ENCODE data around the gene USF3. TPM values are rescaled to one million over a fixed set of nuclear protein-coding genes. Genes with fewer than 3 reads are reported as not detected.

USF3 gene
- total and polyA plus RNA-seq, 9 of the 15 experiments (the other 6 are each of a cell fraction or from before 2014, with no cell fraction given): 1.4 to 6.9 (median 3.1) TPM

DNA sequence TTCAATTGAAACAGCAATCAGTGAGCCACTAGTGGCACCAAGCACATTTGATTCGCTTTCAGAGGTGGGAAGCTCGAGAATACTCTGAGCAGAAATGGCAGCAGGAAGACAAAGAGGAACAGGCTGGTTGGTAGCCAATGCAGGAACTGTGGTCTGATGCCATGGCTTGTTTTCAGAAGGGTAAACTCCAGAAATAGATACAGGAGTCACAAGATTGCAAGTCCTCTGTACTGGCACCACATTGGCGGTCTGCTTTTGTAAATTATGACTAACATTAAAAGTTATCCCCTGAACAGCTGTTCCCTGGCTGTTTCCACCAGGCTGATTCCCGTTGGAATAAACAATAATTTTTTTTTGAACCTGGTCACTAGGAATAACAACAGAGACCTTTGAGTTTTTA, 35.5 kb downstream of the USF3 start (continued):
- no peak for TF ChIP-seq ZNF316 (IDR thresholded peaks at IDR 0.05)
- TF ChIP-seq ARID3B (CRISPR knock-in tag; IDR thresholded peaks at IDR 0.05; ENCODE audit: borderline replicate concordance): no peak
- TF ChIP-seq, protein P1, sequence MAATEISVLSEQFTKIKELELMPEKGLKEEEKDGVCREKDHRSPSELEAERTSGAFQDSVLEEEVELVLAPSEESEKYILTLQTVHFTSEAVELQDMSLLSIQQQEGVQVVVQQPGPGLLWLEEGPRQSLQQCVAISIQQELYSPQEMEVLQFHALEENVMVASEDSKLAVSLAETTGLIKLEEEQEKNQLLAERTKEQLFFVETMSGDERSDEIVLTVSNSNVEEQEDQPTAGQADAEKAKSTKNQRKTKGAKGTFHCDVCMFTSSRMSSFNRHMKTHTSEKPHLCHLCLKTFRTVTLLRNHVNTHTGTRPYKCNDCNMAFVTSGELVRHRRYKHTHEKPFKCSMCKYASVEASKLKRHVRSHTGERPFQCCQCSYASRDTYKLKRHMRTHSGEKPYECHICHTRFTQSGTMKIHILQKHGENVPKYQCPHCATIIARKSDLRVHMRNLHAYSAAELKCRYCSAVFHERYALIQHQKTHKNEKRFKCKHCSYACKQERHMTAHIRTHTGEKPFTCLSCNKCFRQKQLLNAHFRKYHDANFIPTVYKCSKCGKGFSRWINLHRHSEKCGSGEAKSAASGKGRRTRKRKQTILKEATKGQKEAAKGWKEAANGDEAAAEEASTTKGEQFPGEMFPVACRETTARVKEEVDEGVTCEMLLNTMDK (IDR thresholded peaks at IDR 0.05; ENCODE audit: borderline replicate concordance, insufficient read depth, low read depth, low read length, poor library complexity, severe bottlenecking): no peak
- no peak for TF ChIP-seq BRCA1 (IDR thresholded peaks at IDR 0.05)
- TF ChIP-seq BRCA1 (CRISPR knock-in tag; IDR thresholded peaks at IDR 0.05): no peak

DNA sequence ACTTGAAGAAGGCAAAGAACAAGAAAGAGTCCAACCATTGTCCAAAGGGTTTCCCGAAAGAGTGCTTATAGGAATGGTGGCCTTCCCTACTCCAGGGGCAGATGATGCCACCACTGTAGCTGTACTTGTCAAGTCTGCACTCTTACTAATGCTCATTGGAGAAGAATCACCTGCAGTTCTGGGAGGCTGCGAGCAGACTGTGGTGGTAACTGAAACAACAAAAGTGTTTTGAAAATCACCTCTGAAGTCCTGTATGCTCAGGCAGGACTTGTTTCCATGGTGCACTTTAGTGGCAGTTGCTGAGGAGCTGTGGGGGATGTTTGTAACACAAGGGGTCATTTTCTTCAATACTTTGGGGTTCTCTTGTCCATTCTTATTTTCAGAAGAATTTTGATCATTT, 36.0 kb downstream of the USF3 start:
- Histone ChIP-seq H3K4me1 (replicated peaks in 1 of 2; ENCODE audit: control insufficient read depth in 2 of 2, insufficient read depth in 2 of 2, low read length in 2 of 2) (no peaks in the 10 kb centered on the region), H4K20me1 (replicated peaks; ENCODE audit: control insufficient read depth, insufficient read depth, low read length) (no peaks in the 10 kb centered on the region), H3K9ac (ENCODE audit: insufficient read depth in 1 of 2, low read depth in 2 of 2, low read length in 2 of 2) (no peak overlapping the region), H3K9me1 (ENCODE audit: control insufficient read depth, insufficient read depth, low read length) (no peaks in the 10 kb centered on the region), H3K27ac (ENCODE audit: extremely low read depth, low read depth, low read length) (no peak overlapping the region), H3K27me3 (ENCODE audit: control insufficient read depth in 2 of 2, insufficient read depth in 2 of 2, low read length in 2 of 2) (no peaks in the 10 kb centered on the region), H3K4me2 (ENCODE audit: insufficient read depth, low read length) (no peak overlapping the region), H2AFZ (ENCODE audit: low read depth, low read length) (no peak overlapping the region), H3K4me3 (no peak overlapping the region), H3K36me3 (ENCODE audit: control insufficient read depth, insufficient read depth, low read length) (no peaks in the 10 kb centered on the region), H3K79me2 (ENCODE audit: control insufficient read depth, insufficient read depth, low read length) (no peaks in the 10 kb centered on the region), H3K9me3 (replicated peaks; ENCODE audit: control insufficient read depth, insufficient read depth, low read depth, low read length) (no peaks in the 10 kb centered on the region)
- ChIA-PET POLR2A (no interaction called here), CTCF (ENCODE audit: low intra/inter-chr PET ratio) (no interaction called here)
- intact Hi-C loops (cut with micrococcal nuclease) (no loop called here), in situ Hi-C loops (cut with MboI) (no loop called here)
- BruUV-seq (replicated peaks): no TSS peak
- TF ChIP-seq KLF6 (CRISPR knock-in tag; IDR thresholded peaks at IDR 0.05; ENCODE audit: borderline replicate concordance): no peak
- TF ChIP-seq ZBED1 (IDR thresholded peaks at IDR 0.05): no peak
- no peak for TF ChIP-seq PCBP2 (IDR thresholded peaks at IDR 0.05; ENCODE audit: low read depth, low read length, poor library complexity, severe bottlenecking)
- TF ChIP-seq ZNF212 (CRISPR knock-in tag; IDR thresholded peaks at IDR 0.05): no peak
- TF ChIP-seq ZNF766 (CRISPR knock-in tag; conservative IDR thresholded peaks at IDR 0.05): no peak
- TF ChIP-seq ZNF324 (CRISPR knock-in tag; IDR thresholded peaks at IDR 0.05): no peak
- TF ChIP-seq ZNF12 (CRISPR knock-in tag; IDR thresholded peaks at IDR 0.05): no peak
- no peak for TF ChIP-seq SRSF7 (optimal IDR thresholded peaks at IDR 0.05; ENCODE audit: low read depth, low read length)
- no peak for ATAC-seq
- FAIRE-seq: no peak
- 89% methylated on average over 1 of the region's 2 CpGs for WGBS (ENCODE audit: insufficient coverage, low coverage, missing lambda C conversion rate)
- DNase-seq (ENCODE audit: extremely low read depth in 1 of 4, low spot score in 3 of 4): no peak
